ENCODE results near the gene CFAP100. TPM values are rescaled to one million over a fixed set of nuclear protein-coding genes. Genes with fewer than 3 reads are reported as not detected.

Gene CFAP100
- total RNA-seq, 1 experiment from 2014 or later: not detected

- Histone ChIP-seq H2AFZ (no peak overlapping the region), H3K79me2 (ENCODE audit: low read depth) (no peaks in the 10 kb centered on the region), H3K4me2 (no peak overlapping the region), H3K9me2 (ENCODE audit: insufficient read depth) (no peaks in the 10 kb centered on the region), H3K36me3 (ENCODE audit: low read depth) (no peaks in the 10 kb centered on the region), H3K4me3 (no peak overlapping the region), H3K27ac (no peak overlapping the region), H3K27me3 (ENCODE audit: insufficient read depth, low read depth) (no peaks in the 10 kb centered on the region), H3K4me1 (replicated peaks; ENCODE audit: insufficient read depth) (no peaks in the 10 kb centered on the region; the same call in 1 of the 2 replicates), H4K20me1 (ENCODE audit: insufficient read depth) (no peaks in the 10 kb centered on the region), H3K9me3 (ENCODE audit: insufficient read depth, low read depth) (no peaks in the 10 kb centered on the region), H3F3A (ENCODE audit: insufficient read depth, low read depth) (peaks cover 5% of the 10 kb centered on the region; the same call in 1 of the 2 replicates)
- no TSS peak for BruUV-seq (replicated peaks)
- intact Hi-C loops (cut with micrococcal nuclease; ENCODE audit: unreplicated experiment): no loop called here
- CTCF ChIA-PET: no interaction called here
- POLR2A ChIA-PET (ENCODE audit: unreplicated experiment): no interaction called here
- DNase-seq: no peak
- TF ChIP-seq CTCF (conservative IDR thresholded peaks at IDR 0.05) (no peak), EZH2 (IDR thresholded peaks at IDR 0.05; ENCODE audit: low read depth) (no peak)
Observed at GRCh38 chr3:126480861-126481260, 86.2 kb downstream of the CFAP100 start.

GRCh38 chr3:126481808-126482502 is 87.2 kb downstream of the CFAP100 start:
- POLR2A ChIA-PET (ENCODE audit: unreplicated experiment): no interaction called here
- BruUV-seq (replicated peaks): no TSS peak

GRCh38 chr3:126482503-126483255 is 88.0 kb downstream of the CFAP100 start:
- no TSS peak for BruUV-seq (replicated peaks)
- H2AFZ ChIP-seq: no peak overlapping the region
- H3K4me2 ChIP-seq: no peak overlapping the region
- no peaks in the 10 kb centered on the region for H4K20me1 ChIP-seq (ENCODE audit: insufficient read depth)
- ChIA-PET CTCF (no interaction called here), POLR2A (ENCODE audit: unreplicated experiment) (interaction anchor here (0.6 kb wide), 1 partner anchor 465 kb away, joined by 3 read pairs; no protein-coding TSS in a partner anchor)
- no peaks in the 10 kb centered on the region for H3K79me2 ChIP-seq (ENCODE audit: low read depth)
- no peaks in the 10 kb centered on the region for H3K9me2 ChIP-seq (ENCODE audit: insufficient read depth)
- no peak overlapping the region for H3K4me3 ChIP-seq
- H3K36me3 ChIP-seq (ENCODE audit: low read depth): no peaks in the 10 kb centered on the region
- TF ChIP-seq CTCF (conservative IDR thresholded peaks at IDR 0.05) (no peak), EZH2 (IDR thresholded peaks at IDR 0.05; ENCODE audit: low read depth) (no peak)
- H3K9me3 ChIP-seq (ENCODE audit: insufficient read depth, low read depth): no peaks in the 10 kb centered on the region
- DNase-seq: no peak
- no peak overlapping the region for H3K27ac ChIP-seq
- intact Hi-C loops (cut with micrococcal nuclease; ENCODE audit: unreplicated experiment): no loop called here
- no peaks in the 10 kb centered on the region for H3F3A ChIP-seq (ENCODE audit: insufficient read depth, low read depth)
- no peaks in the 10 kb centered on the region for H3K4me1 ChIP-seq (replicated peaks; ENCODE audit: insufficient read depth)
- H3K27me3 ChIP-seq (ENCODE audit: insufficient read depth, low read depth): no peaks in the 10 kb centered on the region

More at GRCh38 chr3:126481808-126482502, 87.2 kb downstream of the CFAP100 start:
- H3K36me3 ChIP-seq (ENCODE audit: low read depth): no peaks in the 10 kb centered on the region
- DNase-seq: peak in 1 of 2 experiments; percentile 29
- H3K9me3 ChIP-seq (ENCODE audit: insufficient read depth, low read depth): no peaks in the 10 kb centered on the region
- TF ChIP-seq CTCF (conservative IDR thresholded peaks at IDR 0.05): no peak
- TF ChIP-seq EZH2 (IDR thresholded peaks at IDR 0.05; ENCODE audit: low read depth): no peak
- CTCF ChIA-PET: no interaction called here
- intact Hi-C loops (cut with micrococcal nuclease; ENCODE audit: unreplicated experiment): no loop called here
- H3K9me2 ChIP-seq (ENCODE audit: insufficient read depth): no peaks in the 10 kb centered on the region
- H3K4me3 ChIP-seq: no peak overlapping the region
- no peak overlapping the region for H2AFZ ChIP-seq
- H3K27ac ChIP-seq: no peak overlapping the region
- no peaks in the 10 kb centered on the region for H3F3A ChIP-seq (ENCODE audit: insufficient read depth, low read depth)
- H3K4me1 ChIP-seq (replicated peaks; ENCODE audit: insufficient read depth): no peaks in the 10 kb centered on the region; the same call in 1 of the 2 replicates
- no peaks in the 10 kb centered on the region for H3K79me2 ChIP-seq (ENCODE audit: low read depth)
- H3K27me3 ChIP-seq (ENCODE audit: insufficient read depth, low read depth): no peaks in the 10 kb centered on the region
- no peaks in the 10 kb centered on the region for H4K20me1 ChIP-seq (ENCODE audit: insufficient read depth)
- H3K4me2 ChIP-seq: no peak overlapping the region

All from PC-9 (cell line).